ENCODE measurements around the gene AGAP1.

The AGAP1 gene

GRCh38 chr2:236107536-236107935, 613.7 kb downstream of the AGAP1 start:
- Histone ChIP-seq H3K36me3 (ENCODE audit: control insufficient read depth, insufficient read depth, low read length) (no peaks in the 10 kb centered on the region), H3K9me3 (ENCODE audit: control insufficient read depth, insufficient read depth, low read depth, low read length) (no peaks in the 10 kb centered on the region), H3K4me1 (ENCODE audit: control insufficient read depth, insufficient read depth, low read length) (peaks cover 31% of the 10 kb centered on the region), H3K4me3 (ENCODE audit: low read depth, low read length) (no peak overlapping the region), H3K27ac (ENCODE audit: low read depth, low read length) (no peak overlapping the region), H3K9ac (ENCODE audit: low read length) (no peak overlapping the region), H3K27me3 (ENCODE audit: control insufficient read depth, insufficient read depth, low read length) (no peaks in the 10 kb centered on the region)

- Histone ChIP-seq H3K27me3 (ENCODE audit: control insufficient read depth, insufficient read depth, low read length) (no peaks in the 10 kb centered on the region), H3K4me1 (ENCODE audit: control insufficient read depth, insufficient read depth, low read length) (peaks cover 31% of the 10 kb centered on the region), H3K4me3 (ENCODE audit: low read depth, low read length) (no peak overlapping the region), H3K36me3 (ENCODE audit: control insufficient read depth, insufficient read depth, low read length) (no peaks in the 10 kb centered on the region), H3K27ac (ENCODE audit: low read depth, low read length) (no peak overlapping the region), H3K9ac (ENCODE audit: low read length) (no peak overlapping the region), H3K9me3 (ENCODE audit: control insufficient read depth, insufficient read depth, low read depth, low read length) (no peaks in the 10 kb centered on the region)
Measured at GRCh38 chr2:236107942-236108625, 614.2 kb downstream of the AGAP1 start.

- Histone ChIP-seq H3K36me3 (ENCODE audit: control insufficient read depth, insufficient read depth, low read length) (no peaks in the 10 kb centered on the region), H3K4me3 (ENCODE audit: low read depth, low read length) (no peak overlapping the region), H3K27me3 (ENCODE audit: control insufficient read depth, insufficient read depth, low read length) (no peaks in the 10 kb centered on the region), H3K9me3 (ENCODE audit: control insufficient read depth, insufficient read depth, low read depth, low read length) (no peaks in the 10 kb centered on the region), H3K27ac (ENCODE audit: low read depth, low read length) (no peak overlapping the region), H3K9ac (ENCODE audit: low read length) (no peak overlapping the region), H3K4me1 (ENCODE audit: control insufficient read depth, insufficient read depth, low read length) (peaks cover 27% of the 10 kb centered on the region)
Measured at GRCh38 chr2:236109061-236109460, 615.2 kb downstream of the AGAP1 start.

- Histone ChIP-seq H3K27me3 (ENCODE audit: control insufficient read depth, insufficient read depth, low read length) (no peaks in the 10 kb centered on the region), H3K9me3 (ENCODE audit: control insufficient read depth, insufficient read depth, low read depth, low read length) (no peaks in the 10 kb centered on the region), H3K36me3 (ENCODE audit: control insufficient read depth, insufficient read depth, low read length) (no peaks in the 10 kb centered on the region), H3K4me3 (ENCODE audit: low read depth, low read length) (no peak overlapping the region), H3K4me1 (ENCODE audit: control insufficient read depth, insufficient read depth, low read length) (peaks cover 26% of the 10 kb centered on the region), H3K9ac (ENCODE audit: low read length) (no peak overlapping the region), H3K27ac (ENCODE audit: low read depth, low read length) (no peak overlapping the region)
Measured at GRCh38 chr2:236109473-236109872, 615.6 kb downstream of the AGAP1 start.

GRCh38 chr2:236112466-236112865, 618.6 kb downstream of the AGAP1 start:
- Histone ChIP-seq H3K9me3 (ENCODE audit: control insufficient read depth, insufficient read depth, low read depth, low read length) (no peaks in the 10 kb centered on the region), H3K4me1 (ENCODE audit: control insufficient read depth, insufficient read depth, low read length) (peaks cover 21% of the 10 kb centered on the region), H3K4me3 (ENCODE audit: low read depth, low read length) (no peak overlapping the region), H3K27ac (ENCODE audit: low read depth, low read length) (no peak overlapping the region), H3K36me3 (ENCODE audit: control insufficient read depth, insufficient read depth, low read length) (no peaks in the 10 kb centered on the region), H3K9ac (ENCODE audit: low read length) (no peak overlapping the region), H3K27me3 (ENCODE audit: control insufficient read depth, insufficient read depth, low read length) (peaks cover 8% of the 10 kb centered on the region)

- no peak overlapping the region for H3K27ac ChIP-seq (ENCODE audit: low read depth, low read length)
- H3K9me3 ChIP-seq (ENCODE audit: control insufficient read depth, insufficient read depth, low read depth, low read length) = no peaks in the 10 kb centered on the region
- no peak overlapping the region for H3K4me3 ChIP-seq (ENCODE audit: low read depth, low read length)
- H3K36me3 ChIP-seq (ENCODE audit: control insufficient read depth, insufficient read depth, low read length) = no peaks in the 10 kb centered on the region
- peaks cover 10% of the 10 kb centered on the region for H3K27me3 ChIP-seq (ENCODE audit: control insufficient read depth, insufficient read depth, low read length)
- peaks cover 18% of the 10 kb centered on the region for H3K4me1 ChIP-seq (ENCODE audit: control insufficient read depth, insufficient read depth, low read length)
- no peak overlapping the region for H3K9ac ChIP-seq (ENCODE audit: low read length)
Measured at GRCh38 chr2:236113425-236113824, 619.6 kb downstream of the AGAP1 start.

- Histone ChIP-seq H3K4me1 (ENCODE audit: control insufficient read depth, insufficient read depth, low read length) (peaks cover 17% of the 10 kb centered on the region), H3K4me3 (ENCODE audit: low read depth, low read length) (no peak overlapping the region), H3K27ac (ENCODE audit: low read depth, low read length) (no peak overlapping the region), H3K36me3 (ENCODE audit: control insufficient read depth, insufficient read depth, low read length) (no peaks in the 10 kb centered on the region), H3K9me3 (ENCODE audit: control insufficient read depth, insufficient read depth, low read depth, low read length) (no peaks in the 10 kb centered on the region), H3K27me3 (ENCODE audit: control insufficient read depth, insufficient read depth, low read length) (peaks cover 10% of the 10 kb centered on the region), H3K9ac (ENCODE audit: low read length) (no peak overlapping the region)
Measured at GRCh38 chr2:236113948-236114347, 620.1 kb downstream of the AGAP1 start.

GRCh38 chr2:236114959-236115358, 621.1 kb downstream of the AGAP1 start:
- Histone ChIP-seq H3K9me3 (ENCODE audit: control insufficient read depth, insufficient read depth, low read depth, low read length) (no peaks in the 10 kb centered on the region), H3K36me3 (ENCODE audit: control insufficient read depth, insufficient read depth, low read length) (no peaks in the 10 kb centered on the region), H3K9ac (ENCODE audit: low read length) (no peak overlapping the region), H3K4me3 (ENCODE audit: low read depth, low read length) (no peak overlapping the region), H3K27ac (ENCODE audit: low read depth, low read length) (no peak overlapping the region), H3K27me3 (ENCODE audit: control insufficient read depth, insufficient read depth, low read length) (peaks cover 17% of the 10 kb centered on the region), H3K4me1 (ENCODE audit: control insufficient read depth, insufficient read depth, low read length) (peaks cover 23% of the 10 kb centered on the region)

- Histone ChIP-seq H3K36me3 (ENCODE audit: control insufficient read depth, insufficient read depth, low read length) (no peaks in the 10 kb centered on the region), H3K4me1 (ENCODE audit: control insufficient read depth, insufficient read depth, low read length) (peaks cover 27% of the 10 kb centered on the region), H3K9ac (ENCODE audit: low read length) (no peak overlapping the region), H3K4me3 (ENCODE audit: low read depth, low read length) (no peak overlapping the region), H3K27ac (ENCODE audit: low read depth, low read length) (no peak overlapping the region), H3K27me3 (ENCODE audit: control insufficient read depth, insufficient read depth, low read length) (peaks cover 17% of the 10 kb centered on the region), H3K9me3 (ENCODE audit: control insufficient read depth, insufficient read depth, low read depth, low read length) (no peaks in the 10 kb centered on the region)
Measured at GRCh38 chr2:236117401-236117800, 623.6 kb downstream of the AGAP1 start.

GRCh38 chr2:236117861-236118269, 624.0 kb downstream of the AGAP1 start:
- Histone ChIP-seq H3K4me3 (ENCODE audit: low read depth, low read length) (no peak overlapping the region), H3K27ac (ENCODE audit: low read depth, low read length) (no peak overlapping the region), H3K9ac (ENCODE audit: low read length) (no peak overlapping the region), H3K4me1 (ENCODE audit: control insufficient read depth, insufficient read depth, low read length) (peaks cover 27% of the 10 kb centered on the region), H3K27me3 (ENCODE audit: control insufficient read depth, insufficient read depth, low read length) (peaks cover 17% of the 10 kb centered on the region), H3K9me3 (ENCODE audit: control insufficient read depth, insufficient read depth, low read depth, low read length) (no peaks in the 10 kb centered on the region), H3K36me3 (ENCODE audit: control insufficient read depth, insufficient read depth, low read length) (no peaks in the 10 kb centered on the region)

GRCh38 chr2:236119003-236119402, 625.2 kb downstream of the AGAP1 start:
- peaks cover 27% of the 10 kb centered on the region for H3K4me1 ChIP-seq (ENCODE audit: control insufficient read depth, insufficient read depth, low read length)
- H3K4me3 ChIP-seq (ENCODE audit: low read depth, low read length) = no peak overlapping the region
- no peaks in the 10 kb centered on the region for H3K36me3 ChIP-seq (ENCODE audit: control insufficient read depth, insufficient read depth, low read length)
- no peak overlapping the region for H3K27ac ChIP-seq (ENCODE audit: low read depth, low read length)
- peaks cover 17% of the 10 kb centered on the region for H3K27me3 ChIP-seq (ENCODE audit: control insufficient read depth, insufficient read depth, low read length)
- no peaks in the 10 kb centered on the region for H3K9me3 ChIP-seq (ENCODE audit: control insufficient read depth, insufficient read depth, low read depth, low read length)
- H3K9ac ChIP-seq (ENCODE audit: low read length) = no peak overlapping the region

Data from HUES6 (cell line).